Vagina (tissue), 2 donors: ENCODE data around the gene CD9. TPM values are rescaled to one million over a fixed set of nuclear protein-coding genes. Genes with fewer than 3 reads are reported as not detected.

Experiments used
- DNase-seq, 2 donors: peaks; one replicate each; pipeline ENCODE4 v3.0.0-alpha.2; 2017; ENCODE audit errors: extremely low spot score in 2 of 2
- H3K27ac ChIP-seq: fragments of 200-600 bp; sonication (generic); one replicate; pipeline ENCODE4 v1.5.1; 2019
- H3K27me3 ChIP-seq: fragments of 200-600 bp; sonication (generic); one replicate; pipeline ENCODE4 v1.5.1; 2019
- H3K36me3 ChIP-seq, 2 donors: fragments of 200-600 bp; sonication (generic); one replicate each; pipeline ENCODE4 v1.5.1; 2017 to 2019
- H3K4me1 ChIP-seq: fragments of 200-600 bp; sonication (generic); one replicate; pipeline ENCODE4 v1.5.1; 2019
- H3K4me3 ChIP-seq, 2 donors: fragments of 200-600 bp; sonication (generic); 1 replicate in 1 of 2; 2 replicates in 1 of 2; pipeline ENCODE4 v1.5.1; 2016 to 2019
- H3K9me3 ChIP-seq: fragments of 200-600 bp; sonication (generic); one replicate; pipeline ENCODE4 v1.5.1; 2019
- POLR2A ChIP-seq, 2 donors: fragments of 450-650 bp; IDR thresholded peaks; one replicate each; pipeline ENCODE4 v1.6.1; 2017; ENCODE audit warnings: antibody characterized with exemption in 2 of 2, mild to moderate bottlenecking in 2 of 2, moderate library complexity in 2 of 2
- POLR2AphosphoS5 ChIP-seq, 2 donors: sonication (generic); formaldehyde crosslinking; IDR thresholded peaks; one replicate each; pipeline ENCODE4 v1.9.0; 2017; ENCODE audit warnings: antibody characterized with exemption in 2 of 2, mild to moderate bottlenecking in 2 of 2, low read depth in 1 of 2; ENCODE audit not compliant: insufficient read depth in 1 of 2
- intact Hi-C: fragments of 100-400 bp; cut with DNase I; formaldehyde crosslinking; loops from one replicate; pipeline ENCODE4 v1.15.1; 2023
- total RNA-seq: library from RNA; depleted of rRNA; stranded (reverse); fragments of >200 nt; gene quantifications from one replicate; pipeline ENCODE4 v1.2.3, GENCODE V29; 2016
- TF ChIP-seq, protein P1 (sequence below), 3 experiments: fragments of 450-650 bp in 2 of 3; fragments of 200-600 bp in 1 of 3; sonication (generic) in 1 of 3; IDR thresholded peaks; one replicate each; pipeline ENCODE4 v1.5.1; 2017 to 2019; ENCODE audit warnings: antibody characterized with exemption in 3 of 3, mild to moderate bottlenecking in 2 of 3, moderate library complexity in 2 of 3

CD9 gene
- total RNA-seq, 1 donor from 2014 or later: 366 TPM

- Histone ChIP-seq H3K9me3 (no peaks in the 10 kb centered on the region), H3K27me3 (no peaks in the 10 kb centered on the region), H3K4me1 (peaks cover 44% of the 10 kb centered on the region), H3K4me3 (no peak overlapping the region), H3K36me3 (no peaks in the 10 kb centered on the region), H3K27ac (peak overlapping the region; percentile 85)
- no peak for TF ChIP-seq POLR2AphosphoS5 (IDR thresholded peaks at IDR 0.05; ENCODE audit: insufficient read depth in 1 of 2, low read depth in 1 of 2)
- TF ChIP-seq, protein P1, sequence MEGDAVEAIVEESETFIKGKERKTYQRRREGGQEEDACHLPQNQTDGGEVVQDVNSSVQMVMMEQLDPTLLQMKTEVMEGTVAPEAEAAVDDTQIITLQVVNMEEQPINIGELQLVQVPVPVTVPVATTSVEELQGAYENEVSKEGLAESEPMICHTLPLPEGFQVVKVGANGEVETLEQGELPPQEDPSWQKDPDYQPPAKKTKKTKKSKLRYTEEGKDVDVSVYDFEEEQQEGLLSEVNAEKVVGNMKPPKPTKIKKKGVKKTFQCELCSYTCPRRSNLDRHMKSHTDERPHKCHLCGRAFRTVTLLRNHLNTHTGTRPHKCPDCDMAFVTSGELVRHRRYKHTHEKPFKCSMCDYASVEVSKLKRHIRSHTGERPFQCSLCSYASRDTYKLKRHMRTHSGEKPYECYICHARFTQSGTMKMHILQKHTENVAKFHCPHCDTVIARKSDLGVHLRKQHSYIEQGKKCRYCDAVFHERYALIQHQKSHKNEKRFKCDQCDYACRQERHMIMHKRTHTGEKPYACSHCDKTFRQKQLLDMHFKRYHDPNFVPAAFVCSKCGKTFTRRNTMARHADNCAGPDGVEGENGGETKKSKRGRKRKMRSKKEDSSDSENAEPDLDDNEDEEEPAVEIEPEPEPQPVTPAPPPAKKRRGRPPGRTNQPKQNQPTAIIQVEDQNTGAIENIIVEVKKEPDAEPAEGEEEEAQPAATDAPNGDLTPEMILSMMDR (IDR thresholded peaks at IDR 0.05): no peak
- no peak for TF ChIP-seq POLR2A (IDR thresholded peaks at IDR 0.05)
- no peak for DNase-seq
- intact Hi-C loops: no loop called here
Measured at GRCh38 chr12:6274231-6275221, 74.3 kb downstream of the CD9 start.

DNA sequence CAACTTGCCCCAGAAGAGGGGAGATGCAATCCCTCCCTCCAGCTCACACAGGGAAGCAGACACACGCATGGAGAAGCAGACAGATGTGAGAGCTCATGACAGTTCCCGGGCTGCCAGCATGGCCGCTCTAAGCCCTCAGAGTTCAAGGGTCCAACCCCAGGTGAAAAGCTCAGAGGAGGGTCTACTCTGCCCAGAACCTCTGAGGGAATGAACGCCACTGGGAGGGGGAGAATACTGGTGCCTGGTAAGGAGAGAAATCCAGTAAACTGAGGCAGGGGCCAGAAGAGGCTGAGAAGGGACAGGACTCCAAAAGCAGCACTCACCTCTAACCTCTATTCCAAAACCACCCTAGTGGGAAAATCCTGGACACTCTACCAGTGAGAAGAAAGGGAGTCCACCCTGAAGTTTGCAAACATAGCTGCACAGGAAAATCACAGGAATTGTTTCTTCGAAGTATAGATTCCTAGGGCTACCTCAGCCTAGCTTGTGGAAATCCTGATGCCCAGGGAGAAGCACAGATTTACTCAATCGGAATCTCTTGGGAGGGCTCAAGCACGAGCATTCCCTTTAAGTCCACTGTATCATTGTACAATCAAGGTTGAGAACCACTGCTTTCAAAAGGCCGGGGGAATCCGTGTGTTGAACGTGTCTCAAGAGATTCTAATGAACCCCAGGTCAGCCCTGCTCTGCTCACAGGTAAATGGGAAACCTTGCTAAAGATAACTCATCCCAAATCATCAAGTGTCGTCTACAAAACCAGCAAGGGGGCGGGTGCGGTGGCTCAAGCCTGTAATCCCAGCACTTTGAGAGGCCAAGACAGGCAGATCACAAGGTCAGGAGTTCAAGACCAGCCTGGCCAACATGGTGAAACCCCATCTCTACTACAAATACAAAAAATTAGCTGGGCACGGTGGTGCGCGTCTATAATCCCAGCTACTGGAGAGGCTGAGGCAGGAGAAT lies 76.0 kb downstream of the CD9 start:
- no peak for DNase-seq
- H3K36me3 ChIP-seq: no peaks in the 10 kb centered on the region
- intact Hi-C loops: no loop called here
- TF ChIP-seq POLR2AphosphoS5 (IDR thresholded peaks at IDR 0.05; ENCODE audit: insufficient read depth in 1 of 2, low read depth in 1 of 2): no peak
- TF ChIP-seq POLR2A (IDR thresholded peaks at IDR 0.05): no peak
- TF ChIP-seq, protein P1 (IDR thresholded peaks at IDR 0.05): no peak
- H3K4me3 ChIP-seq: no peak overlapping the region
- peaks cover 58% of the 10 kb centered on the region for H3K4me1 ChIP-seq
- peak overlapping the region; percentile 76 for H3K27ac ChIP-seq
- no peaks in the 10 kb centered on the region for H3K9me3 ChIP-seq
- H3K27me3 ChIP-seq: no peaks in the 10 kb centered on the region

GRCh38 chr12:6276956-6277620 lies 76.9 kb downstream of the CD9 start:
- intact Hi-C loops: no loop called here
- Histone ChIP-seq H3K27ac (peak overlapping the region; percentile 86), H3K4me3 (no peak overlapping the region), H3K4me1 (peaks cover 58% of the 10 kb centered on the region), H3K9me3 (no peaks in the 10 kb centered on the region), H3K27me3 (no peaks in the 10 kb centered on the region), H3K36me3 (no peaks in the 10 kb centered on the region)
- peak in 1 of 2 donors; percentile 49 for TF ChIP-seq POLR2AphosphoS5 (IDR thresholded peaks at IDR 0.05; ENCODE audit: insufficient read depth in 1 of 2, low read depth in 1 of 2)
- TF ChIP-seq, protein P1 (IDR thresholded peaks at IDR 0.05): no peak
- no peak for TF ChIP-seq POLR2A (IDR thresholded peaks at IDR 0.05)
- DNase-seq: no peak

DNA sequence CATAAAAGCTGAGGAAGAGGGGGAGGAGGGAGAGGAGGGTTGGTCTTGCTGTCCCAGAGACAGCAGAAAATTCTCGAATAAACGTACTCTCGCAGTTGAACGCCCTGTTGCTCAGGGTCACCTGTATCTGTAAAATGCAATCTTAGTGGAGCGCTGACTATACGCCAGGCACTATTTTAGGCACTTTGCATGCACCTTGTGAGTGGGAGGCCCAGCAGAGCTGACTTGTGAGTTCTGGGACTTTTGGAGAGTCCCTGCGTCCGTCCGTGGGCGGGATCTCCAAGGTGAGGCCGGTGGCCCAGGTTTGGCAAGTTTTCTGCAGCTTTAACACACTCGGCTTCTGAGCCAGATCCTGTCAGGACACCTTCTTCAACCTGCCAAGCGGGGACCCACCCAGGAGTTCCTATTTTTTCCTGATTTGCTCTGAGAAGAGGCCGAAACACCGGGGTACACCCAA lies 77.8 kb downstream of the CD9 start:
- Histone ChIP-seq H3K4me3 (peak overlapping the region; percentile 35 to 61), H3K4me1 (peaks cover 52% of the 10 kb centered on the region), H3K36me3 (no peaks in the 10 kb centered on the region), H3K9me3 (no peaks in the 10 kb centered on the region), H3K27me3 (no peaks in the 10 kb centered on the region), H3K27ac (peak overlapping the region; percentile 86)
- intact Hi-C loops: loop anchor here (1.0 kb wide), 1 partner anchor 82 kb away; no protein-coding TSS in a partner anchor
- DNase-seq: no peak
- no peak for TF ChIP-seq POLR2A (IDR thresholded peaks at IDR 0.05)
- peak in 1 of 2 donors; percentile 33 for TF ChIP-seq POLR2AphosphoS5 (IDR thresholded peaks at IDR 0.05; ENCODE audit: insufficient read depth in 1 of 2, low read depth in 1 of 2)
